Panc1 (cell line): ENCODE results near the gene YPEL3.

ENCODE experiments used
- CTCF ChIP-seq: fragments of 450-650 bp; IDR thresholded peaks from 2 replicates; pipeline ENCODE4 v1.5.1; 2017; ENCODE audit warnings: mild to moderate bottlenecking
- POLR2AphosphoS5 ChIP-seq: IDR thresholded peaks from 2 replicates; pipeline ENCODE4 v1.6.1; 2012; ENCODE audit warnings: mild to moderate bottlenecking, low read depth, low read length, moderate library complexity
- REST ChIP-seq, 2 experiments: IDR thresholded peaks; 2 replicates each; pipeline ENCODE4 v1.6.1; 2011 to 2012; ENCODE audit warnings: low read depth in 2 of 2, control low read depth in 1 of 2, low read length in 1 of 2, mild to moderate bottlenecking in 1 of 2, moderate library complexity in 1 of 2; ENCODE audit not compliant: insufficient read depth in 1 of 2
- TCF7L2 ChIP-seq: IDR thresholded peaks from 2 replicates; pipeline ENCODE4 v1.6.1; 2011; ENCODE audit warnings: mild to moderate bottlenecking, low read depth, low read length, inconsistent platforms

- no peak for TF ChIP-seq CTCF
- TF ChIP-seq POLR2AphosphoS5: no peak; the same call in 1 of the 2 replicates
- no peak for TF ChIP-seq TCF7L2
- TF ChIP-seq REST (IDR thresholded peaks at IDR 0.05; ENCODE audit: insufficient read depth in 1 of 2, low read depth in 2 of 2, low read length in 1 of 2): no peak
These were observed 25.5 kb downstream of the YPEL3 start for GRCh38 chr16:30070490-30070889.
